NCI-H460 (cell line): Measurements from ENCODE around the gene C1QL3. TPM values are rescaled to one million over a fixed set of nuclear protein-coding genes. Genes with fewer than 3 reads are reported as not detected.

ENCODE experiments used
- DNase-seq: peaks from one replicate; pipeline ENCODE4 v3.0.0-alpha.2; 2016; ENCODE audit warnings: low read depth; ENCODE audit errors: extremely low read depth
- polyA plus RNA-seq: library from polyadenylated mRNA; depleted of rRNA; stranded (reverse); fragments of >200 nt; gene quantifications from 2 replicates; pipeline ENCODE4 v1.2.3, GENCODE V29; 2014; cell fraction: nucleus; rRNA removed
- total RNA-seq: library from RNA; depleted of rRNA; stranded (reverse); fragments of >200 nt; shearing (Covaris generic); gene quantifications from 2 replicates; pipeline ENCODE4 v1.2.3, GENCODE V29; 2014; rRNA removed

Gene C1QL3
- total RNA-seq = not detected in 2 replicates
- not detected in 2 replicates for polyA plus RNA-seq

DNA sequence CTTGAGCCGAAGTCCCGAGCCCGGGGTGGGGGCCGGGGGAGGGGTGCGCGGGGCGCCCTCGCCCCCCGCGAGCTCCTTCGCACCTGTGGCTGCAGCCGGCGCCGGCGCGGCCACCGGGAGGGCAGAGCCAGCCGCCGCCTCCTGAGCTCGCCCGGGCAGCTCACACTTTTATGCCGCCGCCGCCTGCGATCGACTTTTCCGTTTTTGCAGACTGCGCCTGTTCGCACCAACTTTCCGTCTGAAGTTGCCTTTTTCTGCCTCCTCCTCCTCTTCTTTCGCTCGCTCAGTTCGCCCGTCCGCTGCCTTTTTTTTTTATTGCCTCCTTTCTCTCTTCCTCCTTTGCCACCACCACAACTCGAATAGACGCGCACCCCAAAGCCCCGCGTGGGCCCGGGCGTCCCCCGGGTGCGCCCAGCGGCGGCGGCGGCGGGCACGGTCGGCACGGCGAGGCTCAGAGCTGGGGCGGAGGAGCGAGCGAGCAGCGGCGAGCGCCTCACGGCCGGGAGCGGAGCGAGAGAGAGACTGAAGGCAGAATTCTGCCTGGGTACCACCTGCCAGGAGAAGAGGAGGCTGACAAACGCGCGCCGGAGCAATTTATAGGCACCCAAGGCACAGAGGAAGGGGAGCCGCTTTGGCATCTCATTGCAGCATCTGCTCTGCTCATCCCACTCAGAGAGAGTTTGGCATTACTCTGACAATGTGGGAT is at the start of gene C1QL3:
C1QL3 (minus strand) TSS at position 569 of the 706 bp plus-strand sequence. CDS start 814 bp downstream, outside the sequence.
- no peak for DNase-seq

DNA sequence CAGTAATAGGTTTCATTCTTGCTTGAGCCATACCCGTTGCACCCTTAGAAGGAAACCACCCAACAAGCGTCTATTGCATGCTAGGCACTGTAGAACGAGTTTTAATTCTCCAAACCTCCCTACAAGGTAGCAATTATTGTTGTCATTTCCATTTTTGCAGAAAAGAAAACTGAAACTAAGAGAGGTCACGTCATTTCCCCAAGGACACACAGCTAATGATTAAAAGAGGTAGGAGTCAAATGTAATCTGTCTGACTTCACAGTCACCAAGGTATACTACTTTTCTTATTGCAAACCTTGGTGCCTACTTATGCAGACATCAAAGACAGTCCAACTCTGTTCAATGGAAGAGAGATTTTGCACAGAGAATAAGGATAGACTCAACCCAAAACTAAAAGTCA is 49.1 kb upstream of the C1QL3 start:
- DNase-seq = no peak

DNA sequence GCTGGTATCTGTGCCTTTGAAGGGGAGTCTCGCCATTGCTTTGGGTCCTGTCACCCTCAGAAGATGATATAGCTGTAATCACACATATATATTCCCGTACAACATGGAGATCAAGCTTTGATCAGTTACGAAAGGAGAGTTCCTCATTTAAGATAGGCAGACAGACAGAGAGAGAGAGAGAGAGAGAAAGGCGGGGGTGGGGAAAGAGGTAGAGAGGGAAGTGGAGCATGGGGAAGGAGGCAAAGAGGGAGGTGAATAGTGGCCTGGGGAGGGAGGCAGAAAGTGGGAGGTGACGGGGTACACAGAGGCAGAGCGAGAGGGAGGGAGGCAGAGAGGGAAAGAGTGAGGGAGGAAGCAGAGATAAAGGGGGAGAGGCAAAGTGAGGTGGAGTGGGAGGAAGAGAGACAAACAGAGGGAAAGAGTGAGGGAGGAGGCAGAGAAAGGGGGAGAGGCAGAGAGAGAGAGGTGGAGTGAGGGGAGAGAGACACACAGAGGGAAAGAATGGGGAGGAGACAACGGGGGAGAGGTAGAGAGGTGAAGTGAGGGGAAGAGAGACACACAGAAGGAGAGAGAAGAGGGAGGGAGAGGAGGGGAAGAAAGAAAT is 44.6 kb upstream of the C1QL3 start:
- no peak for DNase-seq

DNA sequence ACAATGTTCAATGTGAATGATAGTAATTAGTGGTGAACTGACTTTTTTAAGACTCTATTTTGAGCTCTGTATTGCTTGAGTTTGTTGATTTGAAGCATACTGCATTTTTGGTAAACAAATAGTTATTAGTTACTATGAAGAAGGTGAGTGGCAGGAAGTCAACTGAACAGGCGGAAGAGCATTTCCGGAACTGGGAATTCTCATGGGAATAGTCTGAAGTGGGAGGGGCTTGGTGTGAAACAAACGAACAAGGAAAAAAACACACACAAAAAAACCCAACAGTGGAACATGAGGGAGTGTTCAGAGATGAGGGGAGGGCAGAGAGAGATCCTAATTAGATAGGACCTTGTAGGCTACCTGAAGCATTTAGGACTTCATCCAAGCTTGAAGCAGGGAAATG is 43.9 kb upstream of the C1QL3 start:
- DNase-seq = no peak

DNA sequence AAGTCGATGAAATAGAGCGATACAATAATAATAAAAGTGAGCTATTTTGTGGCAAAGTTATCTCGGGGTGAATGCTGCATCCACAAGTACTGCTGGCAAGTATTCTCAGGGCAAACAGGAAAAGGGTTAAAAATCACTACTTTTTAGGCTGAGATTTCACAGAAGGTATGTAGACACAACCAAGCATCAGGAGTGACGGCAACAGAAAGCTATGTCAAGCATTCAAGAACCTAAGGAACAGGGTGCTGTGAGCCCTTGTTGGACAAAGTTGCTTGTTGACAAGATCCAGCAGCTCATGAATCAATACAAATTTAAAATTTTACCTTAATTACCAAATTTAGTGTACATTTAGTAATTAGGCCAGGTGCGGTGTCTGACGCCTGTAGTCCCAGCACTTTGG is 41.2 kb upstream of the C1QL3 start:
- DNase-seq = no peak

DNA sequence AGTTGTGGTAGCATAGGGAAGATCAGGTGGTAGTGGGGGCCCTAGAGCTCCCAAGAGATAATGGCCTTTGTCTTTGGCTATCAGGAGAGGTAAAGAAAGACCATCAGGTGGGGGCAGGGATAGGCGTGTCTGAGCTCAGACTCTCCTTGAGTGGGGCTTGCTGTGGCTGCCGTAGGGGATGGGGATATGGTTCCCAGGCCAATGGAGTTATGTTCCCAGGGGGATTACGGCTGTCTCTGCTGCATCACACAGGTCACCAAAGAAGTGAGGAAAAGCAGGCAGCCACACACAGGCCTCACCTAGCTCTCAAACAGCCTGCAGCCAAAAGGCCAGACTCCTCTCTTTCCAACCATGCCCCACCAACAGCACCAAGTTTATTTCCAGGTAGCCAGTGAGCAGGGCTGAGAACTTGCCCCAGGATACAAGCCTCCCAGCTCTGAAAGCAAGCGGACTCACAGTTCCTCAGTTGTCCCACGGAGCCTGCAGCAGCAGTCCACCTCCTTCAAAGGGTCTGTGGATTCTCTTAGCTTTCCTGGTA is 37.6 kb upstream of the C1QL3 start:
- no peak for DNase-seq

DNA sequence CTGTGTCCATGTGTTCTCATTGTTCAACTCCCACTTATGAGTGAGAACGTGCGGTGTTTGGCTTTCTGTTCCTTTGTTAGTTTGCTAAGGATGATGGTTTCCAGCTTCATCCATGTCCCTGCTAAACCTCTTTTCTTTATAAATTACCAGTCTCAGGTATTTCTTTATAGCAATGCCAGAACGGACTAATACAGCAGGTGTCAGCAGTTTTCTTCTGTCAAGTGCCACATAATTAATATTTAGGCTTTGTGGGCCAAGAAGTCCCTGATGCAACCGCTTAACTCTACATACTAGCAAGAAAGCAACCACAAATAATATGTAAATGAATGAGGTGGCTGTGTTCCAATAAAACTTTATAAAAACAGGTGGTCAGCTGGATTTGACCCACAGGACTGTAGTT is 26.3 kb upstream of the C1QL3 start:
- no peak for DNase-seq

DNA sequence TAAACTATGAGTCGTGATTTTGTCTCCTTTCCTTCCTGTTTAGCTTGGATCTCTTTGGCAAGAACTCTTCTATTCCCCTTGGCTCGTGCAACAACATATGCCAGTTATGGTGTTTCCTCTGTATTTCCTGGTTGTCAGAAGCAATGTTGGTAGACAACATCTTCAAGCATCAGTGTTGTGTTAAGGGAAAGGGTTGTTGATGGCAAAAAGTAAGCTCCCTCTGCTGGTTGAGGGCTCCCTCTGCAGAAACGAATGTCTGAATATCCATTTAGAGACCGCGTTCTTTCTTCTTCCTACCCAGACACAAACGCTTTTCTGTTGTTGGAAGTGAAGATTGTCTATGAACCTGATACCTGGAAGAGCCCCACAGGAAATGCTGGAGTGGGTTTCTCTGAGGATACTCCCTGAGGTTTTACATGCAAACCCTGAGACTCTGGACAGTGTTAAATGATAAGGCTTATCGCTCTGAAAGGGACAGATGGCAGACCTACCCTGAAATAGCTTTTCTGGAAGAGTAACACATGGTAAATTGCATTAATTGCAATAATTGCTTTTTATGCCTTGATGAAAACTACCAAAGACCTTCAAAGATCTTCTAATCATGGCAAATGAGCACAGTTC is 23.5 kb upstream of the C1QL3 start:
- DNase-seq = peak; percentile 30

DNA sequence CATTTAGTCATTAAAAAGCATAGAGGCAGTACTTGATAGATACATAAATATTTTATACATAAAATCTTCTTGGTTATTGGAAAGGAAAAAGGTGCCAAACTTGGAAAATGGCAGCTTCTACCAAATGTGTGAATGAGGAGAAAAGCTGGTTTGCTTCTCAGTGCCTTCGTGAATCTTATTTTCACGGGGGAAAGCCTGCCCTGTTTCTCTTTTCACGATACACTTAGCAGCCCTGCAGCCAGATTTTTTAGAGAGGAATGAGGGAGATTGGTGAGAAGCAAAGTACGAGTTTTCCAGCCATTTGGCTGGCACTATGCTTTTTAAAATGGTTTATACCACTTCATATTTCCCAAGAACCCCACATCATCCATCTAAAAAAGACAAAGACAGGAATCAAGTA is 22.9 kb upstream of the C1QL3 start:
- DNase-seq = no peak

DNA sequence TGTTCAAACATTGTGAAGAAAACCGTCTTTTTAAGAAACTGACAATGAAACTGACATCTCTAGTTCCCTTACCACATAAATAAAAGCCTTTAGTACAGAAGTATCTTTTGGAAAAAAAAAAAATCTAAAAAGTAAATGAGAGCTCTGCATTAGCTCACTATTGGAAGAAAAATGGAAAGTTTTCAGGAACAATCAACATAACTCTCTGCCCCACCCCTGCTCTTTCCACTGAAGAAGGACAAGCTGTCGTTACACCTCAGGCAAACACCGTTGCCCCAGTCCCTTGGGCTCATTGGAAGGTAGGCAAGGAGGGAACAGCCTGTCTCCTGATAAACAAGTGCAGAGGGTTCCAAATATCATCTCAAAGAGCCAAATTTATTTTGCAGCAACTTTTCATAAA is 22.4 kb upstream of the C1QL3 start:
- DNase-seq = no peak

DNA sequence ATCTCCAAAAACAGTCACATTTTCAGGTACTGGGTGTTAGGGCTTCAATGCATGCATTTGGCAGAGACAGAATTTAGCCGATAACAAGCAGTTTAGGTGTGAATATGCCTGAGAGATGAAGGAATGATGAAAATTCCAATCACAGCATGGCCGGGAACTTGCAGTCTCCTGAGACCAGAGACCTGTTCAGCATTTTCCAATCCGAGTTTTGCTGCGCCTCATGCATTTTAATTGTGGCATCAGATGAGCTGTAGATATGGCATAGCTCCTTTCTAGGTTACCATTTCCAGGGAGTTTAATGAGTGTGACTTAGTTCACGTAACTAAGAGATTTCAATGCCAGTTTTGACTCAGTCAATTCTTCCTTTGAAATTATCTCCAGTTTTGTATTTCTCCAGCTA is 14.5 kb upstream of the C1QL3 start:
- no peak for DNase-seq

DNA sequence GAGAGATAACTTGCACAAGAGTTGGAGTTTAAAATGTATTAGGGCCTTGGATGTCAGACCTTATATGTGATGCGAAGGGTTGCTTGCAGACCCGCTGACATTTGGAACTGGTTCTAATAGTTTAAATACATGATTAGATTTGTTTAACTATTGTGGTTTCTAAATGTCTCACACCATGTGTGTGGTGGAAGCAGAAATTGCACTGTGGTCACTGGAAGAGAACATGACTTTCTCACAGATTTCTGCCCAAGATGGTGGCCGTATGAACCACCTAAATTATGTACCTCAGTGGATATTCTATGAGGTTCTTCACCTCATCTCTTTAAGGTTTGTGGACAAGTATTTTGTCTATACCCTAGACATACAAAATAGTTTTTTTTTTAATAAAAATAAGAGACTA is 8.2 kb upstream of the C1QL3 start:
- no peak for DNase-seq

DNA sequence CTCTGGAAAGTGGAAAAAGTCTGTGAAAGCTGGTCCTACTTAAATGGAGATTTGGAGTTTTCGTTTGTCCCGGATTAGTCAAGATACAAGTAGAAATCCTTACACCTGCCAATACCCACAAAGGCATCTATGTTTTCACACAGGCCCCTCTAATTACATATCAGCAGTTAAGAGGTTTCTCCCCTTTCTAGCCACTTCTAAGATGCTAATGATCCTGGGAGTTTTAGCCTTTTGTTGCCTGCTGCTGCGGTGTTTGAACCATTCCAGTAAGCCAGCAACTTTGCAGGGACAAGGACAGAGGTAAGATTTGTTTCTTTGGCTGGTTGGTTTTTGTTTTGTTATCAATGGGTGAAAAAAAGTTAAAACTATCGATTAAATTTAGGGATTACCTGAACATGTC is 5.8 kb upstream of the C1QL3 start:
- no peak for DNase-seq

DNA sequence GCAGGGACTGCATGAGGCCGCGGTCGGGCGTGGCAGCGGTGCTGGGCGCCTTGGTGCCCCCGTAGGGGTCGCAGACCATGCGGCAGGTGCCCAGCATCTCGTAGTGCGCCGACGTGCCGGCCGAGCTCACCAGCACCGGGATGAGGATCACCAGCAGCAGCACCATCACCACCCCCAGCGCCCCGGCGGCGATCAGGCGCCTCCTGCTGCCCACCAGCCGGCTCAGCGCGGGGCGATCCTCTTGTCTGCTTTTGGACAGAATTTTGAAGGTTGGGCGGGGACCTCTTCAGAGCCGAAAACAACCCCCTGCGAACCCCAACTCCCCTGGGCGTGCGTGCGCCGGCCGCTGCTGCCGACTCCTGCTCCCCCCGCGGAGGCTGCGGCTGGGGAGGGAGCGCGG is 779 bp downstream of the C1QL3 start:
- DNase-seq = no peak

DNA sequence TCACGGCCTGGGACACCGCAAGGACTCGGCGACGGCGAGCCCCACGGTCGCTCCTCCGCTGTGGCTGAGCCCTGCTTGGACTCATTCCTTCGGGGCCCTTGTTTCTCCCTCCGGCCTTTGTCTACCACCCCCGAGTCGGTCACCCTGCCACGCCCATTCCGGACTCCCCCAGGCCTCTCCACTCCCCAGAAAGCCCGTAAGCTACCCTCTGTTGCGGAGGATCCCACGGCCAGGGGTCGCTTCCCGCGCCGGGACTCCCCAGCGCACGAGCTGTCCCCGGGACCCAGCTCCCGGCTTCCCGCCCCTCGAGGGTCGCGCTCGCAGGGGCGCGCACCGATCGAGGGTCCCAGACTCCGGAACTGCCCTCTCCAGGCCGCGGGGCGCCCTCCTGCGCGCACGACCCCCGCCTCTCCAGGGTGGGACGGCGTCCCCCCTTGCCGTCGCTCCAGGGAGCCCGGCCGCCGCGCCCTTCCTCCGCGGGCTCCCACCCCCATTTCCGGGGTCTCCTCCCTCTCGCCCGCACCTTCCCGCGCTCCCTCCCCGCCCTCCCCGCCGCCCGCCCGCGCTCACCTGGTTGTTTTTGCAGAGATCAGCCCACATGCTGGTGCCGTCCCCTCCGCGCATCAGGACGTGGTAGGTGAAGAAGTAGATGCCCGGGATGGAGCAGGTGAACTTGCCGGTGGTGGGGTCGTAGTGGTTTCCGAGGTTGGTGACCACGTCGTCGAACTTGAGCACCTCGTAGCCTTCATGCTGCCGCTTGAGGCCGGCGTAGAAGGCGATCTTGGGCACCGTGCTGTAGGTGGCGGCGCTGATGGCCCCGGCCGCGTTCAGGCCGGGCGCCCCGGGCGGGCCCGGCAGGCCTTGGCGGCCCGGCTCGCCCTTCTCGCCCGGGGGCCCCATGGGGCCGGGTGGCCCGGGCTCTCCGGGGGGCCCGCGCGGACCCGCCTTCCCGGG is 1.5 kb downstream of the C1QL3 start:
- DNase-seq = no peak

DNA sequence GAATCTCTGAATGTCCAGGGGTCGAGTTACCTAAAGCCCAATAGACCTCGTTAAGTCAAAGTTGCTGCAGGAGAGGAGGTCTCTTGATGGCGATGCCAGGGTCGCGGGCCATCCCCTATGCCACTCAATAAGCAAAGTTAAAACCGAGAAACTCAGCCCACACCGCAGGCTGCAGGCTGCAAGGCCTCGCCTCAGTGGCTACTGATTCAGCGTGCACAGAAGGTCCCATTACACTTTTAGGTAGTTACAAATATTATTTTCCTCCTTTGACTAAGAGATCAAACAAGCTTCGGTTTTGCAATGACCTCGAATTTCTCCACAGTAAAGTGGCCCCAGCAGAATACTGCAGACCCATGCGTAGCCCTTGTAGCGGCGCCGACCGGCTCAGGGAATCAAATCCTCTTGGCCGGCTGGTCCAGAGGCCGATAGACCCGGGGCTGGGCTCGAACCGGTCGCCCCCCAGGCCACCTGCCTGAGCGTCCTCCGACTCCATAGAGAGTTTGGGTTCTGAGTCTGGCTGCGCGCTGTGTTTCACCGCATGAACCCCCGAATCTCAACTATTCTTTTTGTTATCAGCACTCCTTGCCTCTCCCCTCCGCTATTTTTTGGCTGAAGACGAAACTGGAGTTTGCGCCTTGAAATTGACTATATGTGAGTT is 2.3 kb downstream of the C1QL3 start:
- DNase-seq = no peak

DNA sequence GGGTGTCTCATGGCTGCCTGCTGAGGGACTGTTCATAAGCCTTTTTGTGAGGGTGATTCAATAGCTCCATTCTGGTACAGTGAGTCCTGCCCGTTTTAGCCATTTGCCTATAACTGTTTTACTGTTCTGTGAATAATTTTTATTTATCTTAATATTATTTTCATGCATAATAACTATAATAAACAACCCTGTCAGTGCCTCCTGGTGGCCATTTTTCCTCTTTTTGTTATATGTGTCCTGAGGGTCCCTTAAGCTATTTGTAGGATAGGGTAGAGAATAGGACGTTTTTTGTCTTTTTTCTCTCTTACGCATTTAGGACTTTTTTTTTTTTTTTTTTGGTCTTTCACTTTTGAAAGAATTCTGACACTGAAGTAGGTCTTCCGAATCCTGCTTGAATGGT is 2.9 kb downstream of the C1QL3 start:
- DNase-seq = no peak

DNA sequence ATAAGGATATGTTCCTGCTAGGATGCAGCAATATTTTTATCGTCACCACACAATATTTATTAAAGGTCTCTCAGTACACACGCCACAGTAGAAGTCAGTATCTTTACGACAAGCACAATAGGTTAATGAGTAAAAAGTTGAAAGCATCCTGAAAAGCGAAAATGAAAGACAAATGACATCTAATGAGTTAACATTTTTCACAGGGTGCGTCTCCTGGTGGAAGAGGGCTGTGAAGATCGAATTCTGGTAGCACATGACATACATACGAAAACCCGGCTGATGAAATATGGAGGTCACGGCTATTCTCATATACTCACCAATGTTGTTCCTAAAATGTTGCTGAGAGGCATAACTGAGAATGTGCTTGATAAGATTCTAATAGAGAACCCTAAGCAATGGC is 10.8 kb downstream of the C1QL3 start:
- no peak for DNase-seq

DNA sequence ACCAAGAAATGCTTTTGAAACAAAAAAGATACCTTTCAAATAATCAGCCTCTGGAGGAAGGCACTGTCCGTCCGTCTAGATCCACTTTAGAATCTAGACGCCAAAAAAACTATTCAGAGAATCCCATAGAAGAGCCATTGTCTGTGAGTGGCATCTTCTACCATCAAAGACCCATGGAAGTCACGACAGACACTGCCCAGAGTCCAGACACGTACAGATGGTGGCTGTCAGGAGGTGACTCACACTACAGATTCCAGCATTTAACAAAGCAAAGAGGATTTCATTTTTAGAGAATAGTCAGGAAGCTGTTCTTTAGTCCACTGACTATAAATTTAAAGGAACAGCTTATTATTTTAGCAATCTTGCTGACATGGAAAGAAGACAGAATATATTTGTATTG is 11.7 kb downstream of the C1QL3 start:
- no peak for DNase-seq

DNA sequence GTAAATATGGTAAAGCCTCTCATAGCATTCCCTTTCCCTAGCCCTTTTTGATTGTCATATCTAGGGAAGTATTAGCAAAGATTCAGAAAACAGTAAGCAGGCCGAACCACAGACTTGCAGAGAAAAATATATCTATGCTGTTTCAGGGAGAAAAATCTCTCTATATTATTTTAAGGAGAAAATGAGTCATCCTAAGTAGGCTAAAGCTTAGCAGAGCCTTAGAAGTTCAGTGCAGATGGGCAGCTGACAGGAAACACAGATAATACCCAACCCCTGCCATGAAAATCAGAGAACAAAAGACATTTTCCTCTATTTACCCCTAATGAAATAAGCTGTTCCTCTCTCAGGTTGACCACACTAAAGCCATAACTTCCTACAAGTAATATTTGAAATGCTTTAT is 16.5 kb downstream of the C1QL3 start:
- DNase-seq = no peak
